Measurements from ENCODE around the gene C19orf85. TPM values are rescaled to one million over a fixed set of nuclear protein-coding genes. Genes with fewer than 3 reads are reported as not detected.
A peak's percentile ranks its signal among the peaks of the same experiment; 100 is the strongest.

The C19orf85 gene
- total RNA-seq, 1 experiment from 2014 or later: not detected

- intact Hi-C loops (cut with micrococcal nuclease): loop anchor here (1.0 to 5.0 kb wide), 2 partner anchors 36 to 362 kb away; no protein-coding TSS in a partner anchor
- Histone ChIP-seq H3K4me1 (ENCODE audit: insufficient read depth, low read length) (no peaks in the 10 kb centered on the region; the same call in 1 of the 2 replicates), H3K79me2 (ENCODE audit: low read length) (no peaks in the 10 kb centered on the region), H3K9me3 (ENCODE audit: low read length) (no peaks in the 10 kb centered on the region), H3K4me2 (ENCODE audit: low read length) (peak overlapping the region; percentile 72), H3F3A (ENCODE audit: low read length, unreplicated experiment) (no peaks in the 10 kb centered on the region), H3K27me3 (ENCODE audit: low read length) (no peaks in the 10 kb centered on the region), H3K9me2 (replicated peaks; ENCODE audit: low read length) (no peaks in the 10 kb centered on the region), H3K27ac (ENCODE audit: low read length) (no peak overlapping the region), H4K20me1 (ENCODE audit: low read length) (no peaks in the 10 kb centered on the region), H3K9ac (ENCODE audit: low read length) (no peak overlapping the region), H3K4me3 (ENCODE audit: low read length) (peak overlapping the region; percentile 51; the same call in 1 of the 2 replicates), H3K36me3 (ENCODE audit: low read depth, low read length) (no peaks in the 10 kb centered on the region), H2AFZ (ENCODE audit: low read length) (peak overlapping the region; percentile 85)
- CTCF ChIA-PET: interaction anchor here (0.6 to 1.7 kb wide), 15 partner anchors 10 to 667 kb away, joined by 3 to 33 read pairs (median 4); partner anchors contain the start of genes FIZ1, ISOC2, NAT14 and SSC5D
- POLR2A ChIA-PET (ENCODE audit: unreplicated experiment): no interaction called here
- BruUV-seq (replicated peaks): no TSS peak
- TF ChIP-seq, protein P1, sequence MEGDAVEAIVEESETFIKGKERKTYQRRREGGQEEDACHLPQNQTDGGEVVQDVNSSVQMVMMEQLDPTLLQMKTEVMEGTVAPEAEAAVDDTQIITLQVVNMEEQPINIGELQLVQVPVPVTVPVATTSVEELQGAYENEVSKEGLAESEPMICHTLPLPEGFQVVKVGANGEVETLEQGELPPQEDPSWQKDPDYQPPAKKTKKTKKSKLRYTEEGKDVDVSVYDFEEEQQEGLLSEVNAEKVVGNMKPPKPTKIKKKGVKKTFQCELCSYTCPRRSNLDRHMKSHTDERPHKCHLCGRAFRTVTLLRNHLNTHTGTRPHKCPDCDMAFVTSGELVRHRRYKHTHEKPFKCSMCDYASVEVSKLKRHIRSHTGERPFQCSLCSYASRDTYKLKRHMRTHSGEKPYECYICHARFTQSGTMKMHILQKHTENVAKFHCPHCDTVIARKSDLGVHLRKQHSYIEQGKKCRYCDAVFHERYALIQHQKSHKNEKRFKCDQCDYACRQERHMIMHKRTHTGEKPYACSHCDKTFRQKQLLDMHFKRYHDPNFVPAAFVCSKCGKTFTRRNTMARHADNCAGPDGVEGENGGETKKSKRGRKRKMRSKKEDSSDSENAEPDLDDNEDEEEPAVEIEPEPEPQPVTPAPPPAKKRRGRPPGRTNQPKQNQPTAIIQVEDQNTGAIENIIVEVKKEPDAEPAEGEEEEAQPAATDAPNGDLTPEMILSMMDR (conservative IDR thresholded peaks at IDR 0.05; ENCODE audit: low read depth, low read length): no peak; the same call in 1 of the 2 replicates
- no peak for TF ChIP-seq EZH2 (IDR thresholded peaks at IDR 0.05; ENCODE audit: low read length, unreplicated experiment)
- no peak for TF ChIP-seq EZH2phosphoT487 (IDR thresholded peaks at IDR 0.05; ENCODE audit: borderline replicate concordance, low read length)
- ATAC-seq (no peak), DNase-seq (no peak)
Observed at GRCh38 chr19:55504252-55504603, 39.7 kb upstream of the C19orf85 start.

GRCh38 chr19:55503502-55504251, 39.1 kb upstream of the C19orf85 start:
- Histone ChIP-seq H3K79me2 (ENCODE audit: low read length) (no peaks in the 10 kb centered on the region), H3K4me3 (ENCODE audit: low read length) (peak overlapping the region; percentile 51; the same call in 1 of the 2 replicates), H3K27me3 (ENCODE audit: low read length) (no peaks in the 10 kb centered on the region), H3K9me3 (ENCODE audit: low read length) (no peaks in the 10 kb centered on the region), H3K4me2 (ENCODE audit: low read length) (peak overlapping the region; percentile 72), H2AFZ (ENCODE audit: low read length) (peak overlapping the region; percentile 85), H3K27ac (ENCODE audit: low read length) (no peak overlapping the region), H4K20me1 (ENCODE audit: low read length) (no peaks in the 10 kb centered on the region), H3K36me3 (ENCODE audit: low read depth, low read length) (no peaks in the 10 kb centered on the region), H3F3A (ENCODE audit: low read length, unreplicated experiment) (no peaks in the 10 kb centered on the region), H3K4me1 (ENCODE audit: insufficient read depth, low read length) (no peaks in the 10 kb centered on the region; the same call in 1 of the 2 replicates), H3K9ac (ENCODE audit: low read length) (no peak overlapping the region), H3K9me2 (replicated peaks; ENCODE audit: low read length) (no peaks in the 10 kb centered on the region)
- intact Hi-C loops (cut with micrococcal nuclease): loop anchor here (1.0 to 5.0 kb wide), 2 partner anchors 35 to 361 kb away; no protein-coding TSS in a partner anchor
- ATAC-seq: peak; percentile 94
- peak; percentile 84 for DNase-seq
- POLR2A ChIA-PET (ENCODE audit: unreplicated experiment): interaction anchor here (0.5 kb wide), 1 partner anchor 165 kb away, joined by 3 read pairs; no protein-coding TSS in a partner anchor
- CTCF ChIA-PET: interaction anchor here (0.5 to 1.7 kb wide), 17 partner anchors 9 to 668 kb away, joined by 3 to 33 read pairs (median 4); partner anchors contain the start of genes FIZ1, ISOC2, NAT14 and SSC5D
- no TSS peak for BruUV-seq (replicated peaks)
- TF ChIP-seq EZH2 (IDR thresholded peaks at IDR 0.05; ENCODE audit: low read length, unreplicated experiment): no peak
- TF ChIP-seq, protein P1 (conservative IDR thresholded peaks at IDR 0.05; ENCODE audit: low read depth, low read length): peak; percentile 98

All from PC-3 (cell line).